GM21737 (cell line): ENCODE measurements around the gene CA4.
"Not testable (repeated sequence)": the region's sequence is repeated elsewhere in the genome, so short reads cannot be mapped to it uniquely, and the experiment has no call there.

Source experiments
- ATAC-seq: cut with Tn5 transposase; IDR thresholded peaks from one replicate; pipeline ENCODE4 v1.9.1; 2021; ENCODE audit warnings: mild to moderate bottlenecking, moderate library complexity; ENCODE audit not compliant: unreplicated experiment

CA4 gene

GRCh38 chr17:60171753-60172079, 21.9 kb downstream of the CA4 start:
- no peak for ATAC-seq

- ATAC-seq, result no peak
These were observed 23.6 kb downstream of the CA4 start for GRCh38 chr17:60173304-60173819.

DNA sequence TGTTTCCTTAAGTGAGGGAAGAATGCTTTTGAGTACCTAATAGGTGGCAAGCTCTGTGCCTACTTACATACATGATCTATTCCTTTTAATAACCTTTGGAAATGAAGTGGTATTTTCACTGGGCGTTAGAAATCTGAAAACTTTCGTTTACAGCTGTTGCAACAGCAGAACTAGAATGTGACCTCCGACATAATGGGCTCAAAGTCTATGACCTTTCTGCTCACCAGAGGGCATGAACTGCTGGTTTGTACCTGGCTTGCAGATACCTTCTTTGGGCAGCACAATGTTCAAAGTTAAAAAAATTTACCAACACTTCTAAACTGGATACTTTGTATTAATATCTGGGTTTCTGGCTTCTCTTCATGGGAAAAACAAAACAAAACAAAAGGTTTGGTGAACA, 24.3 kb downstream of the CA4 start:
- no peak for ATAC-seq

GRCh38 chr17:60174767-60175166, 25.0 kb downstream of the CA4 start:
- ATAC-seq, result not testable (repeated sequence)

DNA sequence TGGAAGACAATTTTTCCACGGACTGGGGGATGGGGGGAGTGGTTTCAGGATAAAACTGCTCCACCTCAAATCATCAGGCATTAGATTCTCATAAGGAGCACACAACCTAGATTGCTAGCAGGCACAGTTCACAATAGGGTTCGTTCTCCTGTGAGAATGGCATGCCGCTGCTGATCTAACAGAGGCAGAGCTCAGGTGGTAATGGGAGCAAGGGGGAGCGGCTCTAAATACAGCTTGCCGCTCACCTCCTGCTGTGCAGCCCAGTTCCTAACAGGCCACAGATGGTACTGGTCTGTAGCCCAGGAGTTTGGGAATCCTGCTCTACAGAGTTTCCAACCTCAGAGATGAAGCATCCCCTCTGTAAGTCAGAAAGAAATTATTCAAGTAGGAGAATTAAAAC, 27.0 kb downstream of the CA4 start:
- ATAC-seq, result not testable (repeated sequence)

- ATAC-seq, result not testable (repeated sequence)
These were observed 28.4 kb downstream of the CA4 start for GRCh38 chr17:60178180-60178579.

DNA sequence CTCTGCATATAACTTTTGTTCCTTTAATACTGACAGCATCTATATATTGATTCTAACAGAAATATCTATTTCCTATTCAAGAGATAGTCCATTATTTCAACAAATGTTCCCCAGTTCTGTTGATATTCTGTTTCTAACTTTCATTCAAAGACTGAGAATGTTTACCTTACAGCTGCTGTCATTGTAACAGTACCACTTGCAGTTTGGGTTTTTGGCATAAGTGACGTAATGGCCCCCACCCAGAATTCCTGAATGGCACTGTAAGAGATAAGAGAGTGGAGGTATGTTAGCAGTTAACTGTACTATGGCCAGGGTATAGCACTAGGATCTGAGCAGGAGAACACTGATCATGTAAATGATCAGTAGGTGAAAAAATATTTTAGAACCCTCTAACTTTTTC, 30.6 kb downstream of the CA4 start:
- not testable (repeated sequence) for ATAC-seq

GRCh38 chr17:60186372-60186771, 36.6 kb downstream of the CA4 start:
- not testable (repeated sequence) for ATAC-seq

DNA sequence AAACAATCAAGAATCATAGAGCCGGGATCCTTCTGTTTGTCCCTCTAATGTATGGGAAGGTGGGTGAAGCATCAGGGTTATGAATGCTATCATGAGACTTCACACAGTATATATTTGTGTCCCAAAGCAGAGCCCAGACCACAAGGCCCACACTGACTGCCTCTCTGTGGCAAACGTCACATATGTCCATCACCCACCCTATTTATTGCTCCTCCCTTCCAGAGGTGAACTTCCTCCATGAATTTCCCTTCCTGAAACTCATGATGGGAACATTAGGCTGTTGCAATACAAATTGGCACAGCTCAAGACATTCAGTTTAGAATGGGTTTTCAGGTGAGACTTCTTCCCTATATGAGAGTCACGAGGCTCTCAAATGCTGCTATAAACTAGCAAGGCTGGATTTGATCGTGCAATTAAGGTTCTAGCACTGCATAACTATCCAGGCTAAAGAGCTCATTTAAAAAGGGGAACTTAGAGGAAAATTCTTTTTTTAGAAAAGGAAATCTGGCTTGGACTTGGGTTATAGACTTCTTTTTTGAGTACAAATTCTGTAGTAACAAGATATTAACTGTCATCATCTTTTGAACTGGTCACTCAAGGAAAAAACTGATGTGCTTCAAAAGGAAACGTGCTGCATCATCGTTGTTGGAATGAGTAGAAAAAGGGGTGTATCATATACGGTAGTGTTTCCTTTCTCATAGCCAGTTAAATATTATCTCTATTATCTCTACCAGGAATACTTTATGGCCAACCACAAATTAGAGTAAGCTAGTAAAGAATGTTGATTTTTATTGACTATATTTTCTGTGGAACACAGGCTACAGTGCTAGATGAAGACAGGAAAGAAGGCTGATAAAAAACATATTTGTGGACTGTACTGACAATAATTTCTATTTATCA, 37.3 kb downstream of the CA4 start:
- ATAC-seq, result not testable (repeated sequence)

DNA sequence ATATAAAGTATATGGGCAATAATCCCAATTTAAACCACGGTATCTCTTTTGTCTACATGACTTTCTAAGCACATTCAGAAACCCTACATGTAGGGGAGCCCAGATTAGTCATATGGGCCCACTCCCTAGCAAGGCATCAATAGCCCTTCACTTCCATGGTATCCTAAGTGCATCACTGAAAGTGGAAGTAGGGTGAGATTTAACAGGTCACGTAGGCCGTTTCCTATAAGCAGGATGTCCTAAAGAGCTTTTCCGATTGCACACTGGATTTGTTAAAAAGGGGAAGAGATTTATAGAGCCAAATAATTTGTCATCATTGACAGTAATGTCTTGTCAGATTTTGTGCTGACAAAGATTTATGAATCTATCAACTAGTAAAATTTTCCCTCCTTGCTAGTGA, 39.0 kb downstream of the CA4 start:
- ATAC-seq, result no peak

DNA sequence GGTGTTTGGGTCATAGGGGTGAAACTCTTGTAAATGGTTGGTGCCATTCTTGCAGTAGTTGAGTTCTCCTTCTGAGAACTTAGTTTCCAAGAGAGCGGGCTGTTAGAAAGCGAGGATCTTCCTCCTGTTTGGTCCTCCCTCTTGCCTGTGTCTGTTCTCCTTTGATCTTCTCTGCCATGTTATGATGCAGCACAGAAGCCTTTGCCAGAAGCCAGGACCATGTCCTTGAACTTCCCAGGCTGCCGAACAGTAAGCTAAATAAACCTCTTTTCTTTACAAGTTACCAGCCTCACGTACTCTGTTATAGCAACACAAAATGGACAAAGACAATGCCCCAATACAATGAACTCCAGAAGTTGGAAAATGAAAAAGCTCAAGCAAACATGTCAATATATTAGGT, 40.3 kb downstream of the CA4 start:
- not testable (repeated sequence) for ATAC-seq

DNA sequence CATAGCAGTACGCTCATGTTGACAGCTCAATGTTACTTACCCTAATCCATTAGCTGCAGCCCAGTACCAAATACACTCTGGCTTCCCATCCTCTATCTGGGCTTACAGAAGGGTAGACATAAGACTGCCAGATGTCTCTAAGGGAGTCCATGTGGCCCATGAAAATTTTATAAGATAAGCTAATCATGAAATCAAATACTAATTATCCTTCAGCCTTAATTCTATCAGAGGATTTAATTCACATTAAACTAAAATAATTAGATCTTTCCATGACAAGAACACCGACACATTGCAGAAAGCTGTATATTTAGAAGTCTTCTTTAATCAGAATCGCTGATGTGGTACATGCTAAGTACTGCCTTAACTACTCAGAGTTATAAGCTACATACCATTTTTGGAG, 43.3 kb downstream of the CA4 start:
- ATAC-seq, result not testable (repeated sequence)

DNA sequence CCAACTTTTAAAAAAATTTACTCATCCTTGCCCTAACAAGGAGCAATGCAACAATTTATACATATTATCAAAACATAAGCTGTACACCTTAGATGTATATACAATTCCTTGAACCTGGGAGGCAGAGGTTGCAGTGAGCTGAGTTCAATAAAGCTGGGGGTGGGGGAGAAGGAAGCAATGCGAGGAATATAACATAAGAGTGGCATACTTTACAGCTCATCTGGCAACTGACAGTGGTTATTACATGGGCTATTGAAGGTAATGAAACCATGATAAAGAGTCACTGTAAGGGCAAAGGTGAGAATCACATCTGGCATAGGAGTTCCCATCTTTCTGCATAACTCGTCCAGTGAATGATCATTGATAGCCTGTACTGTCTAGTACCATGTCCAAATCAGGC, 43.7 kb downstream of the CA4 start:
- no peak for ATAC-seq

- not testable (repeated sequence) for ATAC-seq
These were observed 44.4 kb downstream of the CA4 start for GRCh38 chr17:60194141-60194540.

GRCh38 chr17:60198630-60199029, 48.9 kb downstream of the CA4 start:
- ATAC-seq, result not testable (repeated sequence)

DNA sequence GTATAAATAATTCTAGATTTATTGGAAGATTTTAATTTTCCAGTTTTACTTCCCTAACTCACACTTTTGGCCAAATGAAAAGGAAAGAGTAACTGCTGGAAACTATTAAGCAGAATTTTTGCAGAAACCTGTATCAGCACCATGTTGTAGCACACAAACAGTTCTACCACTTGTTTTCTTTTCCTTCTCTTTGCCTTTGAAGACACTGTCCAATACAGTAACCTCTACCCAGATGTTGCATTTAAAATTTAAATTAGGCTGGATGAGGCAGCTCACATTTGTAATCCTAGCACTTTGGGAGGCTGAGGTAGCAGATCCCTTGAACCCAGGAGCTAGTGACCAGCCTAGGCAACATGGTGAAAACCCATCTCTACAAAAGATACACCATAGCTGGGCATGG, 56.0 kb downstream of the CA4 start:
- ATAC-seq, result not testable (repeated sequence)

DNA sequence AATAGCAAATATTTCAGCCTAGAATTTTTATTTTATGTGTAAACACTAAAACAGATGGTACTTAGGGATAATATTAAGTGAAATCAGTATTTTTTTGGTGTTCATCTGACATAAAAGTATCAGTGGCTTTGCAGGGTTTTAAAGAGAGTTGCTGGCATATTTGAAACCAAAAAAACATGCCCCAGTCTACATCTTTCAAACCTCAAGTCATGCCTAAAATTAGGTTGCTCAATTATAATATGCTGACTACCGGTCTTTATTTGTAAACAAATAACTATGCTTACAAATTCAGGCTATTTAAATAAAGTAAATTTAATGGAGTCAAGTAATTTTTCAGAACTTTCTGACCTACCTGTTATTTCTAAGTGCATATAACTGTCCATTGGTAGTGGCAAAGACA, 58.5 kb downstream of the CA4 start:
- not testable (repeated sequence) for ATAC-seq
